G401.6 (cell line): Measurements from ENCODE around the gene ACOT11.

Experiments
- FAIRE-seq: peaks from 2 replicates; lab custom pipeline; 2012; peaks lifted over from hg19 to GRCh38; lab: Jason Lieb, UNC

Gene ACOT11

DNA sequence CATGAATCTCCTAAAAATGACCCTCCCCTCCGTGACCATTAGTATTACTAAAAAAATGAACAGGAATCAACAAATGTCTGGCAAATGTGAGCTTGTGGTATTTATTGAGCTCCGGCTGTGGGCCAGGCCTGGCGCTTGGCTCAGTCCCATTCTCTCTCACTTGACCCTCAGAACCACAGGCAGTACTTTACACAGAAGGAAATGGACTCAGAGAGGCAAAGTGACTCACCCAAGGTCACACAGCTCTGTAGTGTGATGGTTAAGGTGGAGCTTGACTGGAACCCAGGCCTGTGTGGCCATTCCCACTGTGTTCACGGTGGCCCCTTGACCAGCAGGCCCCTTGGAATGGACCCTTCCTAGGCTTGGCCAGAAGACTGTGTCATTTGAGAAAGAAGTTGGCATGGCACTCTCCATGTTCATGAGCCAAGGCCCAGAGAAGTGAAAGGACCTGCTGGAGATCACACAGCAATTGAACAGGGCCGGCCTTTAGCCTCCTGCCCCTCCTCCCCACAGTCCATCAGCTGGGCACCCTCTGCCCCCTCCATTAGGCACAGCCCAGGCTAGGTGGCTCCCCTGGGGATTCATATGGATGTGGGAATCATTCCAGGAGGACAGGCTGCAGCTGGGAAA, 43.2 kb downstream of the ACOT11 start:
- no peak for FAIRE-seq

DNA sequence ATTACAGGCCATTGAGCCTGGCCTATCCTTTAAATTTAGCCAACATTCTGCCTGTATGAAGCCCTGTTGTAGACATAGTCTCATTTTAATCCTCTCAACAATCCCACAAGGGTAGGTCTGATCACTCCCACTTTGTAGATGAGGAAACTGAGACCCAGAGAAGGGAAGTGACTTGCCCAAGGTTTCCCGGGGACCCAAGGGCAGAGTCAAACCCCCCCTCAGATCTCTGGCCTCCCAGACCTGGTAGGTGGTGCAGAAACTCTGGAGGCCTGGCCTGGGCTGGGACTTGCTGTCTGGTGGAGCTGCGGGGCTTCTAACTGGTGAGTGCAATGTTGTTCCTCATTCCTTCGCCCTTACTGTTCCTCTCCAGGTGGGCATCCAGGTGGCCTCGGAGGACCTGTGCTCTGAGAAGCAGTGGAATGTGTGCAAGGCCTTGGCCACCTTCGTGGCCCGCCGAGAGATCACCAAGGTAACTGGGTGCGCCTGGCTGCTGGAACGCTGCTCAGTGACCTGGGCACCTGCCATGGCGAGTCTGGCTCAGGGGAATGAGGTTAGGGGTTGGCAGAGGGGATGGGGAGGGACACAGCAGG, 45.6 kb downstream of the ACOT11 start:
- FAIRE-seq: no peak

DNA sequence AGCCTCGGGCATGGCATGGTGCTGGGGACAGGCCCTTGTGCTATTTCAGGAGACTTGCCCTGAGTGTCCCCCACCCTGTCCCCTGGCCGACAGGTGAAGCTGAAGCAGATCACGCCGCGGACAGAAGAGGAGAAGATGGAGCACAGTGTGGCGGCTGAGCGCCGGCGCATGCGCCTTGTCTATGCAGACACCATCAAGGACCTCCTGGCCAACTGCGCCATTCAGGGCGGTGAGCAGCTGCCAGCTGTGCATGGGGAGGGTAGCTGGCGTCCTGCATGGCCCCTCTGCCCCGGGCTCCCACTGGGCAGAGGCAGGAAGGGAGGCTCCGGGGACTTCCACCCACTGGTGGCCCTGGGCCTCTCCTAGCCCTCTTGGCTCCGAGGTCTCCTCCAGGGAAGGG, 46.4 kb downstream of the ACOT11 start:
- FAIRE-seq: no peak

DNA sequence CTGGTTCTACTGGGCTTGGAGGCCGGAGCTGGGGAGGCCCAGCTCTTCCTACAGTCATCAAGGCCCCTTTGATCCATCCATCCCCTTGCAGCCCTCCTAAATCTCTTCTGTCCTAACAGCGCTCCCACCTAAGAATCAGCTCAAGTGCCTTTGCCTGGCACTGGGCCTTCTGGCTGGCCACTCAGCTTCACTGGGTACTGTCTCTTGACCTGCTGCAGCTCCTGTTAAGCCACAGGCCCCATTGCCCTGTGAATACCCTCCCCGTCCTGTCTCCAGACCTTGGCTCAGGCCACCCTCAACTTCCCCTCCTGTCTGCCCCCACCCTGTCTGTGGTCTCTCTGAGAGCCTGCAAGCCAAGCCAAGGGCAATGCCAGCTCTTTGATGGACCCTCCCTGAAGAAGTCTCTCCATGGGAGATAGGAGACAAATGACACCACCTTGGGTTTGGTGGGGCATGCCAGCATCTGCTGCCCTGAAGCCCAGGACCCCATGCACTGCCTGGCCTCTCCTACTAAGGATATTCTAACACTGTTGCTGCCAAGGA, 48.0 kb downstream of the ACOT11 start:
- no peak for FAIRE-seq

DNA sequence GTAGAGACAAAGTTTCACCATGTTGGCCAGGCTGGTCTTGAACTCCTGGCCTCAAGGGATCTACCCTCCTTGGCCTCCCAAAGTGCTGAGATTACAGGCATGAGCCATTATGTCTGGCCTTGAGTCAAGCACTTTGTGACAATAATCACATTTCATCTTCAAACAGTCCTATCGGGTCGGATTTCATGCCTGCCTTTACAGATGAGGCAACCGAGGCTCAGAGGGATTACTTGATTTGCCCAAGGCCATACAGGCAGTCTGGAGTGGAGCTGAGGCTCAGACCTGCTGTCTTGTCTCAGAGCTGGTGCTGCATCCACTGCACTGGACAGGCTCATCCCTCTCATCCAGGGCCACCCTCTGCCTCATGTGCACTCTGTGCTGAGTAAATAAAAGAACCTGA, 48.7 kb downstream of the ACOT11 start:
- FAIRE-seq: no peak

DNA sequence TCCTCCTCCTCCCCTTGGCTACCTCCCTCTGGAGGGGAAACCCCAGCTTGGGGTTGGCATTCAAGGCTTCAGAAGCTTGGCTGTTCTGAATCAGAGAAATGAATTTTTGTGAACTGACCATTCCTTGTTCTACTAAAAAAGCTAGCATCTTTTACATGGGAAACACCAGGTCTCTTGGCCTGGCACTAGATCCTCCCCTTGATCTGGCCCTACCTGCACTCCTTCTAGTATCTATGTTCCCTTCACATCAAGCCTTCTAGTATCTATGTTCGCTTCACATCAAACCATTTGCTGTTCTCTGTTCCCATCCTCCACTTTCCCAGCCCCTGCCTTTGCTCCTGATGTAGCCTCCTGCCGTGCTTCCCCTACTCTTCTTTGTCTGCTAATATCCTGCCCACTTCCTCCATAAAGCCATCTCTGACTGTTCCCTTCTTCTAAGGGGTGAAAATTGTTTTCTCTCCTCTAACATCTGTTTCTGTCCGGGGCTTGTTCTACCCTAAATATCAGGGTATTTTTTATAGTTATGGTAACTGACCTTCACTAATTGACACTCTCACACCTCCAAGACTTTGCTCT, 49.5 kb downstream of the ACOT11 start:
- no peak for FAIRE-seq

DNA sequence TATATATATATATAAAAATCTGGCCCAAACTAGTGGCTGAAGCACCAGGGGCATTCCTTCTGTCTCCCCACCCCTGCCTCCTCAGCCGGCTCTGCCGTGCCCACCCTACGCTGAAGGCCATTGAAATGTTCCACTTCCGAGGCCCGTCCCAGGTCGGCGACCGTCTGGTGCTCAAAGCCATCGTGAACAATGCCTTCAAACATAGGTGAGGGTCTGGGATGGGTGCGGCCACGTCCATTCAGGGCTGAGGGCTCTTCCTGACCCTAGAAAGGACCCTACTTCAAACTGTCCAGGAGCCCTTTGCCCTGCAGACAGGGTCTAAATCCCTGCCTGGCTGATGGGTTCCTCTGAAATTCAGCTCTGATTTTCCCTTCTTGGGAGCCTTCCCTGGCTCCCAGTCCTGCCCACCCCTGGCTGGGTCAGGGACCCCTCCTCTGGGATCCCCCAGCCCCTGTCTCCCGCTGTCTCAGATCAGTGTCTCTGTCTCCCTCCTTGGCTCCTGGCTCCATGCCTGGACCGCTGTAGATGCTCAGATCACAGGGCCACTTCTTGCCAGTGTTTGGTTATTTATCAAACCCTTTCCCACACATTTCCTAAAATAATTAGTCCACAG, 51.3 kb downstream of the ACOT11 start:
- FAIRE-seq: no peak

DNA sequence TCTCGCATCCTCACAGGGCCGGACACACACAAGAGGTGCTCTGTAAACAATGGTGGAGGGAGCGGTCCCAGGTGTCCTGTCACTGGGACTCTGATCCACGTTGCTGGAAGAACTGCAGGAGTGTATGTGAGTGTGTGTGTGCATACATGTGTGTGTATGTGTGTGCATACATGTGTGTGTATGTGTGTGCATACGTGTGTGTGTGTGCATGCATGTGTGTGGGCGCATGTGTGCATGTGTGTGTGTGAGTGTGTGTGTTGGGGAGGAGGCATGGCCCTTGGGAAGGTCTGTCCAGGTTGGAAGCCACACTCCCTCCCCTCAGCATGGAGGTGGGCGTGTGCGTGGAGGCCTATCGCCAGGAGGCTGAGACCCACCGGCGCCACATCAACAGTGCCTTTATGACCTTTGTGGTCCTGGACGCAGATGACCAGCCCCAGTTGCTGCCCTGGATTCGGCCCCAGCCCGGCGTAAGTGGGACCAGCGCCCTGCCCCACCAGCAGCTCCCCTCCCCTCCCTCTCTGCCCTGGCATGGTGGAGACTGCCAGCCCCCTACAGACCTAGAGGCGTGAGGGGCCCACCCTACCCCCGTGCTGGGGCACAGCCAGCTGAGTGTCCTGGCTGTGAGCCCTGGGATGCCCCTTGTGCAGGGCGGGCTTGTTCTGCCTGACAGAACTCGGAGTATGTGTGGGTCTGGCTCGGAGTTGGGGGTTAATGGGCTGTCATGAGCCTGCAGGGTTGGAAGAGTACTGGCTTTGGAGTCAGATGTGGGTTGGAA, 53.1 kb downstream of the ACOT11 start:
- FAIRE-seq: no peak

DNA sequence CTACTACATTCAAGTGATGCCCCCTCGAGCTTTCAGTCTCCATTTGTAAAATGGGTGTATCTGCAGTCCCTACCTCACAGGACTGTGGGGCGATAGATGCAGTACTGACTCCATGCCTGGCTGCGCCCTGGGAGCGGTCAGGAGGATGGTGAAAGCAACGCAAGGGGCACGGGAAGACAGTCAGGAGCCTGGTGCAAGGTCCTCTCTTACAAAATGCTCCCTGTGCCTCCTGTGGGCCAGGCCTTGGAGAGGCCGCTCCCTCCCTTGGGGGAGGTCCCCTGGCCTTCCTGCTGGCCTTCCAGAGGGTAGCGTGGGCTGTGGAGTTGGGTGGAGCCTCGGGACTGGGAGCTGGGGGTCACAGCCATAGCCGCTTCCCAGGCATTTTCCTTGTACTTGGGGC, 53.7 kb downstream of the ACOT11 start:
- no peak for FAIRE-seq

DNA sequence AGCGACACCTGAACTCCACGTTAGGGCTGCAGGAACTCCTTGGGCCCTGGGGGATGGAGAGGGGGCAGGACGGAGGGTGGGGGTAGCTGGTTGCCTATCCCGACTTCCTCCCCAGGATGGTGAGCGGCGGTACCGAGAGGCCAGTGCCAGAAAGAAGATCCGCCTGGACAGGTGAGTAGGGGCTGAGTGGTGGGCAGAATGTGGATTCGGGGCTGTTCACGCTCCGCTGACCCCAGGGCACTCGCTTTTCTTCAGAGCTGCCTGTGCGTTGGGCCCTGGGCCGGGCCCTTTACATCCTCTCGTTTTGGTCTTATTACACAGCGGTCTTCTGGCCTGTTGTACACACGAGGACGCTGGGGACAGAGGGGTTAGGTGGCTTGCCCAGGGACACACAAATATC, 54.5 kb downstream of the ACOT11 start:
- no peak for FAIRE-seq

DNA sequence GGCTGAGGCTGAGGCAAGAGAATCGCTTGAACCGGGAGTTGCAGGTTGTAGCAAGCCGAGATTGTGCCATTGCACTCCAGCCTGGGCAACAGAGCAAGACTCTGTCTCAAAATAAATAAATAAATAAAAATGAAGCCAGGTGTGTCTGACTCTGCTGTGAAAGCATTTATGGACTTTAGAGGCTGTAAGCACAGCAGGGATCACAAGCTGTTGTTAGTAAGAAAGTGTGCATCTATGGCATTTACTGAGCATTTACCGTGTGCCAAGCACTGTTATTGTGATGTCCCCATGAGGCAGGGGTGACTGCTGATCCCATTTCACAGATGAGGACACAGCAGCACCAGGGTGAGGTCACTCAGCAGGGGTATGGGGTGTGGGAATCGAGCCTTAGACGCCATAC, 55.2 kb downstream of the ACOT11 start:
- no peak for FAIRE-seq

DNA sequence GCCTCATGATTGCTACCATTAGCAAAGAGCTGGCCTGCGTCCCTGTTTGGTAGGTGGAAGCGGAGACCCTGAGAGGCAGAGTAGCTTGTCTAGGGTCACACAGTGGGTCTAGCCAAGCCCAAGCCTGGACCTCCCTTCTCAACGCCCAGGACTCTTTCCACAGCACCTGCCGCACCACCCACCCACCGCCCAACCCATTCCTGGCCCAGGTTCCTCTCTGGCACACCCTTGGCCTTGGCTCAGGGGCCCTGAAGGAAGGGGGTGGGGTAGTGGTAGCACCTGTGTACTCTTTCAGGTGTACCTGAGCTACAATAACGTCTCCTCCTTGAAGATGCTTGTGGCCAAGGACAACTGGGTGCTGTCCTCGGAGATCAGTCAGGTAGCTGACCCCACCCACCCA, 56.0 kb downstream of the ACOT11 start:
- no peak for FAIRE-seq

DNA sequence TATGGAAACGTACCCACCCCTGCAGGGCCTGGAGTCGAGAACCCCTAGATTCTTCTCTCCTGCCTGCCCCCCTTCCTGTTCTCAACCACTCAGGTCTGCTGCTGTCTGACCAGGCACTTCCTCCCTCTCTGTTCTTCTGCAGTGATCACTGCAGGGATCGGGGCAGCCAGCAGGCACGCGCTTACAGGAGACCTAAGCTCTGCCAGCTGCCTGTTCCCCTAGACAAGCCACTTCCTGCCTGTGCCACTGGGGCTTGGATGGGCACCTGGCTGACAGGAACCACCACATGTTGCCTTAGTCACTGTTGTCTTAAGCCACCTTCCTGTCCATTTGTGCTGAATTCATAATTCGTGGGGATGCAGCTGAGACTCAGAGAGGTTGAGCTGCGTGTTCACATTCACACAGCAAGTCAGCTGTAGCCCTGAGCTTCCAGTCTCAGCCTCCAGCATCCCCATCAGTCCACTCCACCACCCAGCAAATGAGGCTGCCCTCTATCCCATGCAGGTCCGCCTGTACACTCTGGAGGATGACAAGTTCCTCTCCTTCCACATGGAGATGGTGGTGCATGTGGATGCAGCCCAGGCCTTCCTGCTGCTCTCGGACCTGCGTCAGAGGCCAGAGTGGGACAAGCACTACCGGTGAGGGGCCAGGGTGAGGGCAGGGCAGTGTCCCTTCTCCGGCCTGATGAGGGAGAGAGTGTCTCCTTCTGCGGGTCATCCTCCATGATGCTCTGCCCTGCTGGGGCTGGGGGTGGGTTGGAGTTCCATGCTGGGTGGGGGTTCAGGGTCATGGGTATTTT, 56.7 kb downstream of the ACOT11 start:
- no peak for FAIRE-seq

DNA sequence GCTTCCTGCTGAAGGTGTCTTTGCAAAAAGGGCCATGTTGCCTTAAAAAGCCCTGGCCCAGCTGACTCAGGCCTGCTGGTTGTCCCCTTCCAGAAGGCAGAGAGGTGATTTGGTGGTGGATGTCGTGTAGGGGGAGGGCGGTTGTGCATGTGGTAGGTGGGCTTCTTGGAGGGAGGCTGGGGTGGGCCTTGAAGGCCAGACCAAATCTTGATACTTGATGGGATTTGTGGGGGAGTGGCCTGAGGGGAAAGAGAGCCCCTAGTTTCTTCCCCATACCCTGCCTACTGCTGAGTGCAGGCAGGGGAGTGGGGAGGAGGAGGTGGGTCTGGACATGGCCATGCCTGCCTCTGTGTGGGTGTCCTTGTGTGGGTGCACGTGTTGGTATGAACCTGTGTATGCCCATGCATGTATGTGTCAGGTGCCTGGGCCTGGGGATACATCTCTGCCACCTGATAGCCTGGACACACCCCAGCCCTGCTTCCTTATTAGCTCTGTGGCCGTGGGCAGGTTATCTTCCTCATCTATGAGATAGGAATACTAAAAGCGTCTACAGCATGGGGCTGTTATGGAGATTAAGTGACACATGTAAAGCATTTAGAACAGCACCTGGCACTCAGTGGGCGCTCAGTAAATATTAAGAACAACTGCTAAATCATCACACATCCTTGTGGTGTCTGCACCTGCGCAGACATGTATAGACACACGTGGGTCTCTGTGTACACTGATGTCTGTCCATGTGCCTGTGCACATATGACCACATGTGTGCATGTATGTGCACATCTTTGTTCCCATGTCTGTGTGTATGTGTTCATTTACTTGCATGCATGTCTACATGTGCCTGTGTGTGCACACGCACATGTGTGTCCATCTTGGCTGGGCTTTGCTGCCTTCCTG, 58.3 kb downstream of the ACOT11 start:
- no peak for FAIRE-seq

DNA sequence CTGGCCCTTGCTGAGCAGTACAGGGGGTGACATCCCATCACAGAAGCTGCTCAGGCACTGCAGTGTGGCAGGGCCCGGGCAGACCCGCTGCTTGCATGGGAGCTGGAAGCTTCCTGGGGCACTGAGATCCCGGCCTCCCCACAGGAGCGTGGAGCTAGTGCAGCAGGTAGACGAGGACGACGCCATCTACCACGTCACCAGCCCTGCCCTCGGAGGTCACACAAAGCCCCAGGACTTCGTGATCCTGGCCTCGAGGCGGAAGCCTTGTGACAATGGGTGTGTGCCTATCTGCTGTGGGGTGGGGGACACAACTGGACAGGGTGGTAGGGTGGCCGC, 58.9 kb downstream of the ACOT11 start:
- no peak for FAIRE-seq

DNA sequence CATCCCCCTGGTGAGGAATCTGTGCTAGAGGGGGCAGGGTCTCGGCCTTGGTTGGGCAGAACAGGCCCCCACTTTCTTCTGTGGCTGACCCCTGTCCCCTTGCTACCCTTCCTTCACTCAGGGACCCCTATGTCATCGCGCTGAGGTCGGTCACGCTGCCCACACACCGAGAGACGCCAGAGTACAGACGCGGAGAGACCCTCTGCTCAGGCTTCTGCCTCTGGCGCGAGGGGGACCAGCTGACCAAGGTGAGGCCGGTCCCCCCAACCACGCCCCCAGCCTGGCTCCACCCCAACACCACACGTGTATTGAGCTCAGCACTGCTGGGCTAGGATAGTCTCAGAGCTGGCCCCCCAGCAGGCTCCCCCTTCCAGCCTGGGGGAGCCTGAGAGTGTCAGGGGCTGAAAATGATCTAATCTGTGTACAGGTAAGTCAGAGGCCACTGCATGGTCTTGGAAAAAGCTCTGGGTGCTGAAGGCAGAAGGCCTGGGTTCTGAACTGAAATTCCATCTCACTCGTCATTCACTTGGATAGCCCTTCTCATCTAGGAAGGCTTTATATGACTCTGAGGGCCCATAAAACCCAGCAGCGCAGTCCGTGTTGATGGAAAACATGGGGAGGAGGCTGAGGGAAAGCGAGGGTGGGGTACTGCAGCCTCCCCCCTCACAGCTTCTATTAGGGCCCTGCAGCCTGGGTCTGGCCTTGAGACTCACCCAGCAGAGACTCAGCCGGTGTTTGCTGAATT, 60.0 kb downstream of the ACOT11 start:
- FAIRE-seq: no peak

DNA sequence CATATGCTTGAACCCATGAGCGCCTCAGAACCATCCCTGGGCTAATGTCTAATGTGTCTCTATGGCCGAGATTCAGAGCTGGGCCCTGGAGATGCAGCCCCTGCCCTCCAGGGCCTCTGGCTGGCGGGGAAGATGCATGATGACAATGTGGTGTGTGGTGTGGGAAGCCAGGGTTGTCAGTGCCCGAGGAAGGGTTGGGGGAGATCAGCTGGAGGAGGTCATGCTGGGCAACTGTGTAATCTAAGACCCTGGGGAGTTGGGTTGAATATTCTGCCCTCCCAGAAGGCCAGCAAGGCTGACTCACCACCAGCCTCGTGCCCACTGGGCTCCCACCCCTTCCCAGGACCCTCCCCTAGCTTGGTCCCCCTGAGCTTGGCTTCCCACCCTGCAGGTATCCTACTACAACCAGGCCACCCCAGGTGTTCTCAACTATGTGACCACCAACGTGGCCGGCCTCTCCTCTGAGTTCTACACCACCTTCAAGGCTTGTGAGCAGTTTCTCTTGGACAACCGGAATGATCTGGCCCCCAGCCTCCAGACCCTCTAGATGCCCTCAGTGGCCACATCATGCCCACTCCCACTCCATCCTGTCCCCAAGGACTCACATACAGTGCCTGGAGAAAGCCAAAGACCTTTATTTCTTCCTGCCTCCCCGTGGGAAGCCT, 60.7 kb downstream of the ACOT11 start:
- FAIRE-seq: no peak

DNA sequence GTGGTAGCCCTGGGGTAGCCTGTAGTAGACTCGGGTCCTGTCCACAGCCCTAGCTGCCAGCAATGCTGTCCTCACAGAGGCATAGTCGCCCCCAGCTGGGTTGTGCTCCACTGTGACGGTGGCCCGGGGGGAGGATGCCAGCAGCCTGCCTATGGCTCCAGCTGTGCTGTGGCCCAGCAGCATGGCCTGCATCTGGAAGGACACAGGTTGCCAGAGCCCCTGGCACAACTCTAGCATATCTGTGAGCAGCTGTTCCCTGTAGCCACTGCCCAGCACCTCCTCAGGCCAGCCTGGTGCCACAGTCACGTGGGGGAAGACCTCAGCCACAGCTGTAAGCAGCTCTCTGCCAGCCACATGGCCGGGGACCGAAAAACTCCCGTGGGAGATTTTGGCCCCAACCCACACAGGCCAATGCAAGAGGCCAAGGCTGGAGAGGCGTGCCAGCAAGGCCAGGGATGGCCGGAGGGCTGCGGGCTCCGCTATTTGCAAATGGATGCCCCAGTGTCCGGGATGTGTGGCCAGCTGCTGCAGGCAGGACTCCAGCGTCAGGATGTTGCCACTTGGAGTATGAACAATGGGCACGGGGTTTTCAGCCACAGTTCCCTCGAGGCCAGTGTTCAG, 61.4 kb downstream of the ACOT11 start:
- FAIRE-seq: no peak

DNA sequence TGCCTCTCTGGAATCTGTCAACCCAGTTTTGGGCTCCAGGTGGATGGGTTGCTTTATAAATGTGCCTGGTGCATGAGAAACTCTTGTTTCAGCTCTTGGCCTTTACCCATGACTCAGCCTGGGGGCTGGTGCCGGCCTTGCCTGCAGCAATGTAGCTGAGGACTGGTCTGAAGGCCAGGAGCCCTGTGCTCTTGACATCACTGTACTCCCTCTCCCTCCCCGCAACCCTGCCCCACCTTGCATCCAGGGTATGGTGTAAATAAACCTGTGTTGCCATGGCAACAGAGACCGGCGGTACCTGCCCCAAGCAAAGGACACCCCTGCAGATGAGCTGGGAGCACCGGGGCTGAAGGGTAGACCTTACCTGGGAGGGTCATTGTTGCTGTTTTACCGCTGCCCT, 62.0 kb downstream of the ACOT11 start:
- no peak for FAIRE-seq
